ENCODE measurements around the gene CIROP. TPM values are rescaled to one million over a fixed set of nuclear protein-coding genes. Genes with fewer than 3 reads are reported as not detected.
A peak's percentile ranks its signal among the peaks of the same experiment; 100 is the strongest.

CIROP gene
- total RNA-seq, 4 donors from 2014 or later = not detected

DNA sequence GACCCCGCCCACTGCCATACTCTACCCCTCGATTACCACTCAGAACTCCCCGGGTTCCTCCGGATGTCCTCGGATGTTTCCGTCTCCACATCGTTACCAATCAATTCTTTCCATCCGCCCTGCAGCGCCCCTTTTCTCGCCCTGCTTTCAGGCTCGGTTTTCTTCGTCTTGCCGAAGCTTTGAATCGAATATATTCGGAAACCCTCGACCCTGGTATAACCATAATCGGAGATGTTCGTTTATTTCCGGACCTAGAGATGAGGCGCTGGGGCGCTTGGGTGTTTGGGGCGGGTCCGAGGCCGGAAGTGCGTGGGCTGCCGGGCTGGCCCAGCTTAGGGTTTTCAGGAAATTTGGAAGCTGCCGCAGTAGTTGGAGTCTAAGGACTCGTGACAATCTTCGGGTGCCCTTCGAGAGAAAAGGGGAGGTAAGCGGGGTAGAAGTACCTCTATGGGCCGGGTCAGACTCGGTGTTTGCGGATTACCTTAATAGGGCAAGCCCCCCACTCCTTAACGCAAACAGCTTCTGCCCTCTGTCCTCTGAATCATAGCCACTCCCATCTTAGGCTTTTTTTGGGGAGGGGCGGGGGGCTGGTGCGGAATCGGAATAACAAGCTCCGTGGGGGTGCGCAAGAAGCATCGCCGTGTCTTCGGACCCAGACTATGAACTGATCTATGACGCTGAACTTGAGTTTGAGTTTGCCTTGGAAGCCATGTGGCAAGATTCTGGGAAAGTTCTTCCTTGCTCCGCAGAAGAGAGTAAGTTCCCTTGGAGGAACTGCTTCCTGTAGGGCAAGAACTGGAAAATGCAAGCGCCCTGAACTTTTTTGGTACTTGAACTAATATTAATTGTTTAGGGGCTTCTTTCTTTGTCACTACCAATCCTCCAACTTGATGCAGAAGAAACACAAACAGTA, 9.3 kb downstream of the CIROP start, which contains the start of gene C14orf119:
Gene C14orf119, plus strand, starts transcription at position 310 of the 913 bp plus-strand sequence. CDS start 2,154 bp downstream, outside the sequence.
- peak; percentile 100 for DNase-seq (ENCODE audit: low spot score in 2 of 2)
- under 1% methylated on average over 44 of the region's 46 CpGs for WGBS
- H3K27me3 ChIP-seq = no peaks in the 10 kb centered on the region
- peaks cover 39% of the 10 kb centered on the region for H3K4me1 ChIP-seq
- peak within 1 kb of the TSS; percentile 74 for H3K4me3 ChIP-seq
- peak in 1 of 3 donors; percentile 52 for TF ChIP-seq POLR2AphosphoS5 (IDR thresholded peaks at IDR 0.05)
- TF ChIP-seq, protein P1, sequence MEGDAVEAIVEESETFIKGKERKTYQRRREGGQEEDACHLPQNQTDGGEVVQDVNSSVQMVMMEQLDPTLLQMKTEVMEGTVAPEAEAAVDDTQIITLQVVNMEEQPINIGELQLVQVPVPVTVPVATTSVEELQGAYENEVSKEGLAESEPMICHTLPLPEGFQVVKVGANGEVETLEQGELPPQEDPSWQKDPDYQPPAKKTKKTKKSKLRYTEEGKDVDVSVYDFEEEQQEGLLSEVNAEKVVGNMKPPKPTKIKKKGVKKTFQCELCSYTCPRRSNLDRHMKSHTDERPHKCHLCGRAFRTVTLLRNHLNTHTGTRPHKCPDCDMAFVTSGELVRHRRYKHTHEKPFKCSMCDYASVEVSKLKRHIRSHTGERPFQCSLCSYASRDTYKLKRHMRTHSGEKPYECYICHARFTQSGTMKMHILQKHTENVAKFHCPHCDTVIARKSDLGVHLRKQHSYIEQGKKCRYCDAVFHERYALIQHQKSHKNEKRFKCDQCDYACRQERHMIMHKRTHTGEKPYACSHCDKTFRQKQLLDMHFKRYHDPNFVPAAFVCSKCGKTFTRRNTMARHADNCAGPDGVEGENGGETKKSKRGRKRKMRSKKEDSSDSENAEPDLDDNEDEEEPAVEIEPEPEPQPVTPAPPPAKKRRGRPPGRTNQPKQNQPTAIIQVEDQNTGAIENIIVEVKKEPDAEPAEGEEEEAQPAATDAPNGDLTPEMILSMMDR (IDR thresholded peaks at IDR 0.05) = no peak
- TF ChIP-seq POLR2A (IDR thresholded peaks at IDR 0.05) = peak; percentile 42 to 87
- TF ChIP-seq EP300 (IDR thresholded peaks at IDR 0.05) = no peak
- H3K36me3 ChIP-seq = peaks cover 35% of the 10 kb centered on the region
- peak within 1 kb of the TSS; percentile 99 for H3K27ac ChIP-seq
- no peaks in the 10 kb centered on the region for H3K9me3 ChIP-seq

DNA sequence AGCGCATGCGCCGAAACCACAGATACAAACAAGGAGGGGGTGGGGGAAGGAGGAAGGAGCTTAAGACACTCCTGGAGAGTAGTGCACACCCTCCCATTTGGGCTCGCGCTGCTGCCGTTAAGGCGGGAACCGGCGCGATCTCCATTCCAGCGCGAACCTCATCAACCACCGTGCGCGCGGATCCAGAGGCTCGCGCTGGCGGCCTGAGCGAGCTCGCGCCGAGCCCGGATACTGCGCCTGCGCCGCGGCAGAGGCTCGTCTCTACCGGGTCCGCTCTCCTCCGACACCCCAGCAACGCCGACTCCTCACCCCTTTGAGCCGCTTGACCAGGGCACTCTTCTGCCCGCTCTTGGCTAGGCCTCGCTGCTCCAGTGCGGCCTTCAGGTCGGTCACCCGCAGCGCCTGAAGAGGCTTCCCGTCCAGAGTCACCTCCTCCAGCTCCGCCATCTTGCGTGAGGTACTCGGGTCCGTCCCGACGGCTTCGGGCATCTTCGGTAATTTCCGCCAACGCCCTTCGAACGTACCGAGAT, 10.1 kb downstream of the CIROP start, which contains the start of gene ACIN1:
Gene ACIN1, minus strand, starts transcription at position 471 of the 530 bp plus-strand sequence. Its CDS starts 24 bp downstream, at position 447.
- H3K4me3 ChIP-seq = peak within 1 kb of the TSS; percentile 74
- no peaks in the 10 kb centered on the region for H3K27me3 ChIP-seq
- WGBS = under 1% methylated on average over 55 of the region's 55 CpGs
- peak; percentile 85 to 88 for DNase-seq (ENCODE audit: low spot score in 2 of 2)
- H3K4me1 ChIP-seq = peaks cover 39% of the 10 kb centered on the region
- H3K36me3 ChIP-seq = peaks cover 42% of the 10 kb centered on the region
- peak within 1 kb of the TSS; percentile 99 for H3K27ac ChIP-seq
- no peaks in the 10 kb centered on the region for H3K9me3 ChIP-seq
- TF ChIP-seq POLR2AphosphoS5 (IDR thresholded peaks at IDR 0.05) = peak; percentile 18 to 77 (median 41)
- peak in 1 of 2 donors; percentile 66 for TF ChIP-seq POLR2A (IDR thresholded peaks at IDR 0.05)
- no peak for TF ChIP-seq EP300 (IDR thresholded peaks at IDR 0.05)
- TF ChIP-seq, protein P1 (IDR thresholded peaks at IDR 0.05) = no peak

DNA sequence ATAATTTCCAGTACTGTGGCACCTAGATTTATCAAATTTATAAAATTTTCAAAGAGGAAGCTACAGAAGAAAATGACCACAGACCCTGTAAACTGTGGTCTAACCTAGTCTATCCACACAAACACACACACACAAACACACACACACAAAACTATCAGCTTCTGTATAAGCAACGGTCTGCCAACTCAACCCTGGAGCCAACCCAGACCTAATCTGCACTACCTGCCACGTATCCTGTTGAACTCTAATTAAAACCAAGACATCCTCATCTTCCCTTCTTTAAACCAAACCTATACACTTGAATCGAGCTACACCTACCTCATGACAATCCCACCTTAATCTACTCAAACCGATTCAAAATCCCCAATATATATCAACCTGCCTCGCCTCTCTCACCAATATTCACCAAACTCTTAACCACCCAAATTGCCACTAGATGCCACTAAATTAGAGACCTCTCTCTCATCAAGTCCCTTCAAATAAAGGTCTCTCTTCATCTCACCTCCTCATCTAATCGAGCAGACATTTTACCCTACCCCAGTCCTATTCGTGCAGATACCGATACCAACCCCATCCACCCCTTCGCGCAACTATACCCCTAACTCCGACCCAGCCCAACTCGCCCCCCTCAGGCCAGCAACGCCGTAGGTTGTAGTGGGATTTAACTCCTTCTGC, 10.7 kb downstream of the CIROP start:
- TF ChIP-seq, protein P1 (IDR thresholded peaks at IDR 0.05) = no peak
- no peak for TF ChIP-seq POLR2A (IDR thresholded peaks at IDR 0.05)
- TF ChIP-seq EP300 (IDR thresholded peaks at IDR 0.05) = no peak
- no peak for TF ChIP-seq POLR2AphosphoS5 (IDR thresholded peaks at IDR 0.05)
- under 1% methylated on average over 14 of the region's 14 CpGs for WGBS
- Histone ChIP-seq H3K27me3 (no peaks in the 10 kb centered on the region), H3K4me3 (peak overlapping the region; percentile 74), H3K4me1 (peaks cover 39% of the 10 kb centered on the region), H3K27ac (peak overlapping the region; percentile 99), H3K36me3 (peaks cover 48% of the 10 kb centered on the region), H3K9me3 (no peaks in the 10 kb centered on the region)
- DNase-seq (ENCODE audit: low spot score in 2 of 2) = no peak

DNA sequence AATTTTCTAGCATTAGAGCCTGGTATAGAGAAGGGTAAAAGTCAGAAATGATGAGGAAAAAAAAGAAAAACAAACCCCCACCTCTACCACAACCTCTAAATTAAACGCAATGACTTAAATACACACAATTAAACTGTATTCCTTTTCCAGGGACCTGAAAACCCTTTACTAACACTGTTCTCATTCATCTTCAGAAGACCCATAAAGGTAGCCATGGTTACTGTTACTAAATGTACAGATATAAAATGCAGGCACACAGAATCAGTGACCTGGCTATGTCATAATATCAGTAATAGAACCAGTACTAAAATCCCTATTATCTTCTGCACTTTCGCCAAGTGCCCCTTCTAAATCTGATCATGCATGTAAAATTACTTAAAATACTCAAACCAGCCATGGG, 11.3 kb downstream of the CIROP start:
- H3K4me3 ChIP-seq = peak overlapping the region; percentile 74
- no peak for DNase-seq (ENCODE audit: low spot score in 2 of 2)
- peaks cover 51% of the 10 kb centered on the region for H3K36me3 ChIP-seq
- no peaks in the 10 kb centered on the region for H3K27me3 ChIP-seq
- WGBS = 85% methylated on average over 2 of the region's 2 CpGs
- no peak overlapping the region for H3K27ac ChIP-seq
- no peaks in the 10 kb centered on the region for H3K9me3 ChIP-seq
- peaks cover 39% of the 10 kb centered on the region for H3K4me1 ChIP-seq
- no peak for TF ChIP-seq POLR2A (IDR thresholded peaks at IDR 0.05)
- no peak for TF ChIP-seq POLR2AphosphoS5 (IDR thresholded peaks at IDR 0.05)
- TF ChIP-seq EP300 (IDR thresholded peaks at IDR 0.05) = no peak

DNA sequence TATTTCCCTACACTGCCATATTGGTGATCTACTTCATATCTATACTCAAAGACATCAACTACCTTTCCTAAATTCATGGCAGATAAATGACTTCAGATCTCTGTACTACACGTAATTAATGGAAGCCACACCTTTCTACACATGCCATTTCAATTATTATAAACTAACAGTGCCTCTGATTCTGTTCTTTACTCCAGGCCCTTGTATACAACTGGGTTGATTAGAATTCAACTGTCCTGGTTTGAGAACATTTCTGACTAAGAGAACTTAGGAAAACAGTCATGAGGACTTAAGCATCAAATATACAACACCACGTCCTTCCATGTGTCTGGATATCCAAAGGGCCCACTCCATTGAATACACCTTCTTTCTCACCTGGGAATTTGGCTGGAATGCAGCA, 11.7 kb downstream of the CIROP start:
- TF ChIP-seq POLR2A (IDR thresholded peaks at IDR 0.05) = no peak
- TF ChIP-seq, protein P1 (IDR thresholded peaks at IDR 0.05) = no peak
- peaks cover 51% of the 10 kb centered on the region for H3K36me3 ChIP-seq
- H3K27ac ChIP-seq = no peak overlapping the region
- H3K9me3 ChIP-seq = no peaks in the 10 kb centered on the region
- DNase-seq (ENCODE audit: low spot score in 2 of 2) = no peak
- 57% methylated on average over 2 of the region's 2 CpGs for WGBS
- peaks cover 39% of the 10 kb centered on the region for H3K4me1 ChIP-seq
- no peaks in the 10 kb centered on the region for H3K27me3 ChIP-seq
- no peak overlapping the region for H3K4me3 ChIP-seq

All from suprapubic skin (tissue), 4 donors.